K562 treated with DMSO at 1 percent for 12 hours (cell line): ENCODE data around the gene DLGAP3. TPM values are rescaled to one million over a fixed set of nuclear protein-coding genes. Genes with fewer than 3 reads are reported as not detected.

Experiments
- total RNA-seq: library from RNA; unstranded; fragments of 300-600 nt; gene quantifications from 2 replicates; pipeline ENCODE4 v1.2.3, GENCODE V29; 2022; ENCODE audit not compliant: insufficient read depth

The DLGAP3 gene, protein sequence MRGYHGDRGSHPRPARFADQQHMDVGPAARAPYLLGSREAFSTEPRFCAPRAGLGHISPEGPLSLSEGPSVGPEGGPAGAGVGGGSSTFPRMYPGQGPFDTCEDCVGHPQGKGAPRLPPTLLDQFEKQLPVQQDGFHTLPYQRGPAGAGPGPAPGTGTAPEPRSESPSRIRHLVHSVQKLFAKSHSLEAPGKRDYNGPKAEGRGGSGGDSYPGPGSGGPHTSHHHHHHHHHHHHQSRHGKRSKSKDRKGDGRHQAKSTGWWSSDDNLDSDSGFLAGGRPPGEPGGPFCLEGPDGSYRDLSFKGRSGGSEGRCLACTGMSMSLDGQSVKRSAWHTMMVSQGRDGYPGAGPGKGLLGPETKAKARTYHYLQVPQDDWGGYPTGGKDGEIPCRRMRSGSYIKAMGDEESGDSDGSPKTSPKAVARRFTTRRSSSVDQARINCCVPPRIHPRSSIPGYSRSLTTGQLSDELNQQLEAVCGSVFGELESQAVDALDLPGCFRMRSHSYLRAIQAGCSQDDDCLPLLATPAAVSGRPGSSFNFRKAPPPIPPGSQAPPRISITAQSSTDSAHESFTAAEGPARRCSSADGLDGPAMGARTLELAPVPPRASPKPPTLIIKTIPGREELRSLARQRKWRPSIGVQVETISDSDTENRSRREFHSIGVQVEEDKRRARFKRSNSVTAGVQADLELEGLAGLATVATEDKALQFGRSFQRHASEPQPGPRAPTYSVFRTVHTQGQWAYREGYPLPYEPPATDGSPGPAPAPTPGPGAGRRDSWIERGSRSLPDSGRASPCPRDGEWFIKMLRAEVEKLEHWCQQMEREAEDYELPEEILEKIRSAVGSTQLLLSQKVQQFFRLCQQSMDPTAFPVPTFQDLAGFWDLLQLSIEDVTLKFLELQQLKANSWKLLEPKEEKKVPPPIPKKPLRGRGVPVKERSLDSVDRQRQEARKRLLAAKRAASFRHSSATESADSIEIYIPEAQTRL
- total RNA-seq, result not detected in 2 replicates

DNA sequence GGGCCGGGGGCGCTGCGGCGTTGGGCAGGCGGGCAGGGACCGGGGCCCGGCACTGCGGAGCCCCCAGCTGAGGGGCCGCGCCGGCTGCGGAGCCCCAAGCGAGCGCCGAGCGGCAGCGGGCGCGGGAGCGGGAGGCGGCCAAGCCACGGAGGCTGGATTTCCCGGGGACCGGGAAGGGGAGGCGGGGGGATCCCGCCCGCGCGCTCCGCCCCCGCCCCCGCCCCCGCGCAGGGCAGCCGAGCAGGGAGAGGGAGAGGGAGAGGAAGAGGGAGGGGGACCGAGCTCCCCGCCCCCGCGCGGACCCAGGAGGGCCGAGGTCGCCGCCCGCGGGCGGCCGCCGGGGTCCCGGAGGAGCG, at the start of gene DLGAP3:
DLGAP3 (minus strand) TSS at position 154 of the 356 bp plus-strand sequence. CDS start 24,267 bp downstream, outside the sequence.

DNA sequence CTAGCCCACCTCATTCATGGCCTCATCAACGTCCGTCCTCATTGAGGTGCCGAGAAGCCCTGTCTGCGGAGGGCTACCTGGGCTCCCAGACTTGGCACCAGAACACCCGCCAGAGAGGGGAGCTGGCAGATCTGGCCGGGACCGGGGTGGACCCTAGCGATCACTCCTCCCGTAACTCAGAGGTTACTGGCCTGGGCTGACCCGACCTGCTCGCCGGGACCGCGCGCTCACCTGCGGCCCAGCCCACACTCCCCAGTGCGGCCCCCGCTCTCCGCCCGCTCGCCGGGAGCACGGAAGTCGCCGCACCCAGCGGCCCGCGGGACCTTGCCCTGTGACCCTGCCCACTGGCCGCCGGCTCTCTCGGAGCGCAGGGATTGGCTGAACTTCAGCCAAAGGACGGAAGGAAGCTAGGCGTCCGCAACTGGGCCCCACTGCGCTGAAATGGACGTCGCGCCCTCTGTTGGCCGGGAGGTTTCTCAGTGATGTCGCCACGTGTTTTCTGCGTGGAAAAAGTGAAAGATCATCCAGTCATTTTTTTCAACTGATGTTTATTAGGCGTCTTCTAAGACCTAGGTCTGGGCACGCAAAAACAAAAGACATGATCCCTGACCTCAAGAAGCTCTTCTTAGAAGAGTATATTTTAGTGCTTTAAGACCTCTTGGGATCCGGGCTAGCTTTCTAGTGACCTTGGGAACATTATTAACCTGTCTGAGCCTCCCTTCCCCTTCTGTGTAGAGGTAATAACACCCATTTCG, 69.8 kb downstream of the DLGAP3 start, which contains the start of gene SMIM12:
SMIM12 (minus strand) TSS at position 304 of the 755 bp plus-strand sequence. CDS start 3,772 bp downstream, outside the sequence.

Other genes with a start within 250 kb of the DLGAP3 start
- not detected in 2 replicates for gene GJB5, start 174.6 kb downstream of the DLGAP3 start, total RNA-seq
- gene GJB4, start 169.9 kb downstream of the DLGAP3 start, total RNA-seq, result not detected in 2 replicates
- gene GJB3, start 148.4 kb downstream of the DLGAP3 start, total RNA-seq, result not detected in 2 replicates
- gene GJA4, start 136.7 kb downstream of the DLGAP3 start, total RNA-seq, result not detected in 2 replicates
- 44.9 and 51.7 TPM in 2 replicates for gene SMIM12, start 69.9 kb downstream of the DLGAP3 start, total RNA-seq
- gene TMEM35B, start 55.7 kb upstream of the DLGAP3 start, total RNA-seq, result 20.5 and 29.1 TPM in 2 replicates
- 3.1 and 10.4 TPM in 2 replicates for gene ZMYM6, start 102.3 kb upstream of the DLGAP3 start, total RNA-seq
- gene ZMYM1, start 149.7 kb upstream of the DLGAP3 start, total RNA-seq, result 2.5 and 12.0 TPM in 2 replicates